ENCODE data around the gene TRDN.
"Not testable (repeated sequence)": the region's sequence is repeated elsewhere in the genome, so short reads cannot be mapped to it uniquely, and the experiment has no call there.

TRDN gene

DNA sequence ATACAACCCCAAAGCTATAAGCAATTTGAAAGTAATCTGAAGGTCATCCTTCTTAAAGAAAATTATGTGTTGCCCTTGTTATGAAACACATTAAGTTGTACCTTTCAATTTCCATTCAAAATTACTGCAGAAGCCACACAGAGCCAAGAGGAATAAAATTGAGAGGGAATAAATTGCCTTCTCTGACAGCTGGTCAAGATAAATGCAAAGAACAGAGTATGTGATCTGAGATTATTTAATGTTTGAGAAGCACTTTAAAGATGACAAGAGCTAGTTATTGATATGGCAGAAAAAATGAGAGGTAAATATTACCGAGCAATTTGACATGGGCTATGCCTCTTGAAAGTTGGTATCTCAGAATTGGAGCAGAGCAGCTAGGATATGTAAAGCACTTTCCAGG is 61.6 kb downstream of the TRDN start:
- in situ Hi-C loops (cut with HindIII; ENCODE audit: low pct_ligation_motif_present, low pct_unique_long_range_greater_than_20kb, low sequenced_read_pairs) = no loop called here
- DNase-seq = no peak

DNA sequence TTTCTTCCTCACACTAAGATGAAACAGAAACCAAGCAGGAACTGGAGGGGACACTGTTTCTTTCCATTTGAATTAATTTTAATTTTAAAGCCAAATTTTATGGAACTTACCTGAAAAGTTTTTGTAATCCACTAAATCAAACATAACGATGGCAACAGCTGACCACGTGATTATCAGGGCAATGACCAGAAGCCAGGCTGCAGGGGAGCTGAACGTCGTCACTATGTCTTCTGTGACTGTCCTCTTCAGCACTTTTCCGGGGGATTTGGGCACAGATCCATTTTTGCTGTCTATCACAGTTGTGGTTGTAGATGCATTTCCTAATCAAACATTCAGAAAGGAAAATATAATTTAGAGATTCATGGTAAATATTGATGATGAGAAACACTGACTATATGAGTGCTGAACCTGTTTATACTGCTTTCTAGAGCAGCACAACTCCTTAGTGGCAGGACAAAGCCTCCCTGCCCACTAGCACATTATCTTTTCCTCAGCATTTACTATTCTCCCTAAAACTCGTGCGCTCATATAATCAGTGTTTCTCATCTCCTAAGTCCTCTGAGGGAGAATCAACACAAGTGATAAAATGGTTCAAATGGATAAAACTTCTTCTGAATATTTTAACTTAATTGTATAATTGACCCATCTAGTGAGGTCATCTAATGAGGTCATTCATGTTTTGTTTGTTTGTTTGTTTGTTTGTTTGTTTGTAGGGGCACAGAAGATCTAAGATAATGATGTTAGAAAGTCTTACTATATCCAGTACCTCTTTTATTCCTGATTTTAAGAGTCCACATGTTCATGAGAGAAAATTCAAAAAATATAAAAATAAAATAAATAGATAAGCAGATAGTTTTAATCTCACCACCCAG is 65.7 kb downstream of the TRDN start:
- DNase-seq = no peak
- in situ Hi-C loops (cut with HindIII; ENCODE audit: low pct_ligation_motif_present, low pct_unique_long_range_greater_than_20kb, low sequenced_read_pairs) = no loop called here

DNA sequence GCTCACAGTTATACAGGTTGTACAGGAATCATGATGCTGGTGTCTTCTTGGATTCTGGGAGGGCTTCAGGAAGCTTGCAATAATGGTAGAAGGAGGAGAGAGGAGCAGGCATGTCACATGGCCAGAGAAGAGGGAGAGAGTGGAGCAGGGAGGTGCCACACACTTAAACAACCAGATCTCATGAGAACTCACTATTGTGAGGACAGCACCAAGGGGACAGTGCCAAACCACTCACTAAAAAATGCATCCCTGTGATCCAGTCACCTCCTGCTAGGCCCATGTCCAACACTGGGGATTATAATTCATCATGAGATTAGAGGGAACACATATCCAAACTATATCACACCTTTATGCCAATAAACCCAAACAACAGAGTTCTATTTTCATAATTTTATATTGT is 67.2 kb downstream of the TRDN start:
- DNase-seq = no peak
- in situ Hi-C loops (cut with HindIII; ENCODE audit: low pct_ligation_motif_present, low pct_unique_long_range_greater_than_20kb, low sequenced_read_pairs) = no loop called here

DNA sequence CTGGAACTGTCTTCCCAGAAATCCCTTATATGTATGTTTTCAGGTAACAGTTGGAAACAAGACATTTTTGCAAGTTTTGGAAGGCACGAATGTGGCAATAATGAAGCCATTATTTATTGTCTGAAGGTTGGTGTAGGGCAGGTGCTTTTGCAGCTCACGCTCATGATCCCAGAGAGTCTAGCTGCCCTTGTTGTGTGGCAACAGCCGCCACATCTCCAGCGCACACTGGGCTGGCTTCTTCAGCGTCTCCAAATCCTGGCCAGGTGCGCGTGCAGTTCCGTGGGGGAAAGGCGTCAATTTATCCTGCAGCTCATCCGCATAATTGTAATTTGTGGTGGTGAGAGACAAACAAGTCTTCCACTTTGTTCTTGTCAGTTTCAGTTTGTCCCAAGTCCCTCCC is 71.2 kb downstream of the TRDN start:
- DNase-seq = no peak
- in situ Hi-C loops (cut with HindIII; ENCODE audit: low pct_ligation_motif_present, low pct_unique_long_range_greater_than_20kb, low sequenced_read_pairs) = no loop called here

DNA sequence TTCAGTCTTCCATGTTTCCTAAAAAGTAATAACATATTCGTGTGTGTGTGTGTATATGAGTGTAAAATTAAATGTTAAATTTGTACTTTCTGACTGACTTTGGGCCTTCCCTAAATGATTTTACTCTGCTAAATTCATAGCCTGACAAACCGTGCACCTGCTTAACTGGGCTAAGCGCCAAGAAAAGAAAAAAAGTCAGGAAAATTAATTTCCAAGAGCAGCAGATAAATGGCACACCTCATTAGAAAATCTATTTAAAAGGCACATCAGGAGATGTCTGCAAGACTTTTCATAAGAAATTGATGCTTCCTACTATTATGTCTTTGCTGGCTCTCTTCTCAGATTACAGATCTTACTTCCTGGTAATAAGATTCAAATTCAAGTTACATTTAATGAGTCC is 72.4 kb downstream of the TRDN start:
- DNase-seq = no peak

DNA sequence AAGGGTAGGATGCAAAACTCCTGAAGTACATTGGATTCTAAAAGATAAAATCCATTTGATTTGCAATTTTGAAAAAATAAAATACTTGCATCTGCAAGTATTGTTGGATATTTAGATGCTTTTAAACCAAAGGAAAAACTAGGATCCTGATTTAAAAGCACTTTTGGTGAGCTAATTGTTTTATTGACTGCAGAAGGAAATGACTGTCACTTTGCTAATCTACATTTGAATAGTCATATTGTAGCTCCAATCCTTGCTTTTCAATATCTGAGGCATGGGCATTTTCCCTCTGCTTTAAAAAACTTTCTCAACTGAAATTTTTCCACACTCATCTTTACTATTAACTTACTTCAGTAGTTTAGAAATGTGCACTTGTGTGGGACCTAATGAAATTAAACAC is 74.1 kb downstream of the TRDN start:
- in situ Hi-C loops (cut with HindIII; ENCODE audit: low pct_ligation_motif_present, low pct_unique_long_range_greater_than_20kb, low sequenced_read_pairs) = no loop called here
- DNase-seq = no peak

More for the DNA sequence above, 72.4 kb downstream of the TRDN start:
- in situ Hi-C loops (cut with HindIII; ENCODE audit: low pct_ligation_motif_present, low pct_unique_long_range_greater_than_20kb, low sequenced_read_pairs) = no loop called here

DNA sequence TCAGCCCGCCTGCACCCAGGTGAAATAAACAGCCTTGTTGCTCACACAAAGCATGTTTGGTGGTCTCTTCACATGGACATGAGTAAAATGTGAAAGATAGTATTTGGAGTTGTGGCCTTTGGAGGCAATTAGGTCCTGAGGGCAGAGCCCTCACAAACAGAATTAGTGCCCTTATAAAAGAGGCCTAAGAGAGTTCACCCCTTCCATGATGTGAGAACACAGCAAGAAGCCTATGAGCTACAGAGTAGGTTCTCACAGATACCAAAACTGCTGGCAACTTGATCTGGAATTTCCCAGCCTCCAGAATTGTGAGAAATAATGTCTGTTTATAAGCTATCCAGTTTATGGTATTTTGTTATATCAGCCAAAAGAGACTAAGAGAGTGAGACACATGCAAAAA is 74.5 kb downstream of the TRDN start:
- no peak for DNase-seq
- in situ Hi-C loops (cut with HindIII; ENCODE audit: low pct_ligation_motif_present, low pct_unique_long_range_greater_than_20kb, low sequenced_read_pairs) = no loop called here

DNA sequence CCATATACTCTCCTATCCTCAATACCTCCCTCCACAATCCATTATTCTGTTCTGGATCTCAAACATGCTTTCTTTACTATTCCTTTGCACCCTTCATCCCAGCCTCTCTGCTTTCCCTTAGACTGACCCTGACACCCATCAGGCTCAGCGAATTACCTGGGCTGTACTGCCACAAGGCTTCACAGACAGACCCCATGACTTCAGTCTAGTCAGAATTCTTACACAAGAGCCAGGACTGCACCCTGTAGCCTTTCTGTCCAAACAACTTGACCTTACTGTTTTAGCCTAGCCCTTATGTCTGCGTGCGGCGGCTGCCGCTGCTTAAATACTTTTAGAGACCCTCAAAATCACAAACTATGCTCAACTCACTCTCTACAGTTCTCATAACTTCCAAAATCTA is 76.9 kb downstream of the TRDN start:
- DNase-seq; in situ Hi-C loops (cut with HindIII; ENCODE audit: low pct_ligation_motif_present, low pct_unique_long_range_greater_than_20kb, low sequenced_read_pairs): not testable (repeated sequence)

DNA sequence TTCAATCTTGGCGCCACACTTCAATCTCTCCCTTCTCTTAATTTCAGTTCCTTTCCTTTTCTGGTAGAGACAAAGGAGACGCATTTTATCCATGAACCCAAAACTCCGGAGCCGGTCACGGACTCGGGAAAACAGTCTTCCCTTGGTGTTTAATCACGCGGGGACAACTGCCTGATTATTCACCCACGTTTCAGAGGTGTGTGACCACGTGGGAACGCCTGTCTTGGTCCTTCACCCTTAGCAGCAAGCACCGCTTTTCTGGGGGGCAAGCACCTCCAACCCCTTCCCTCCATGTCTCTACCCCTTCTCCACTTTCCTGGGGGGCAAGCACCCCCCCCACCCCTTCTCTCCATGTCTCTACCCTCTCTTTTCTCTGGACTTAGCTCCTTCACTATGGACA is 79.3 kb downstream of the TRDN start:
- DNase-seq; in situ Hi-C loops (cut with HindIII; ENCODE audit: low pct_ligation_motif_present, low pct_unique_long_range_greater_than_20kb, low sequenced_read_pairs): not testable (repeated sequence)

DNA sequence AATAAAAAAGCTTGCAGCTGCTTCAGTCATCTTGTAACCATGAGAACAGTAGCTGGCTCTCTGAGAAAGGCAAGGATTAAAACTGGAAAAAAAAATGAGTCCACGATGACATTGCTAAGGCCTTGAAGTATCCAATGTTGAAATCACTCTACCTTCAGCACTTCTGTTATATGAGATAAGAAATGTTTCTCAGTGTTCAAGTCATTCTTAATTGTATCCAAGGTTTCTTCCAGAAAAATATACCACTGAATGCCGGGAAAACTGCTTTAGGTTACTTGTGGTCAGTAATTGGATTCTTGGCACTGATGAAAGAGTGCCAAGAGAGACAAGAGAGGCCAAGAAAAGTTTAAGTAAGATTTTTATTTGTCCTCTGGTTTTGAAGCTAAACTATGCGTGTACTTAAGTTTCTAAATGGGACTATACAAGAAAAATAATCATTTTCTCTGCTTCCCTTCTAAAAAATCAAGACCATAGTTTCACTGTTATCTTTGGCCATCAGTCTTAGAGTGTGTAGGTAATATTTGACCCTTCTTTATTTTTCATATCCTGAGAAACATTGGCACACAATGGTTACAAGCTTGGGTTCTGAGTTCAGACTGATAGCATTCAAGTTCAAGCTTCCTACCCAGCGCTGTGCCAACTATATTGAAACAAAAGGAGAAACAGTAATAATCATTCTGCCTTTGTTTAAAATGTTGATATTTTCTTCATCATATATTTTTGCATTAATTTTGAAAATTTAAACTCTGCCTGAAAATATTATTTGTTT is 84.6 kb downstream of the TRDN start:
- in situ Hi-C loops (cut with HindIII; ENCODE audit: low pct_ligation_motif_present, low pct_unique_long_range_greater_than_20kb, low sequenced_read_pairs) = no loop called here
- DNase-seq = no peak

DNA sequence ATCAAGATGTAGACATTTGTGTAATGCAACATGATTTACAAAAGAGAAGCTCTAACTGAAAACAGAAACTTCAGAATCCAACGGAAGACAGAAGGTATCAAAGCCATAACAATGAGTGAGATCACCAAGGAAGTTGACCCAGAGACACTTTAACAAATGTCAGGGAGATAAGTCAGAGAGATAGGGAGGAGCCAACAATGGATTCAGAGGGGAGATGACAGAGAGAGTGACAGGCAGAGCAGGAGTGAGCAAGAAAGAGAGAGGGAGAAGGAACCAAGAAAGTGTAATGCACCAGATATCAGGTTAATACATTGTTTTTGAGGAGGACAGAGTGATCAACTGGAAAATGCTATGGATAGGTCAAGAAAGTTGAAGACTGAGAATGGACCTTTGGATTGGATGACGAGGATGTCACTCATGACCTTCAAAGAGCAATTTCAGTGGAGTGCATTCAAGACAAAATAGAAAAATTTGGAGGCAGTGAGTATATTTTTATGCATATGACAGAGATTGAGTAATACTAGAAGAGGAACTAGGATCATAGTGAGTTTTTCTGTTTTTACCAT is 86.6 kb downstream of the TRDN start:
- DNase-seq = no peak
- in situ Hi-C loops (cut with HindIII; ENCODE audit: low pct_ligation_motif_present, low pct_unique_long_range_greater_than_20kb, low sequenced_read_pairs) = no loop called here

DNA sequence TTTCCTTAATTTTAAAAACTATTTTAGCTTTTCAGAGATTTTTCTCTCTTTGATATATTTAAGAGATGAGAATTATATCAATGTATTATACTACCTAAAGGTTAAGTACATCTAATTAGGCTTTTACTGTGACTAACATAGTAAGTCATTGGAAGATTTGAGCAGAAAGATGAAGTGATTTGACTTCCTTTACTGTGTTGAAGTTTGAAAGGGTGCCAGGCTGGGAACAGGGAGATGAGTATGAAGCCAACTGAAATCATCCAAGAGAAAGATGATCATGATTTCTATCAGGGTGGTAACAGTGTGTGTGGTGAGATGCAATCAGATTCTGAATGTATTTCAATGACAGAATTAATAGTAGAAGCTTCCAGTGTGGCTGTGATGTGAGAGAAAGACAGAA is 87.3 kb downstream of the TRDN start:
- in situ Hi-C loops (cut with HindIII; ENCODE audit: low pct_ligation_motif_present, low pct_unique_long_range_greater_than_20kb, low sequenced_read_pairs) = no loop called here
- DNase-seq = no peak

DNA sequence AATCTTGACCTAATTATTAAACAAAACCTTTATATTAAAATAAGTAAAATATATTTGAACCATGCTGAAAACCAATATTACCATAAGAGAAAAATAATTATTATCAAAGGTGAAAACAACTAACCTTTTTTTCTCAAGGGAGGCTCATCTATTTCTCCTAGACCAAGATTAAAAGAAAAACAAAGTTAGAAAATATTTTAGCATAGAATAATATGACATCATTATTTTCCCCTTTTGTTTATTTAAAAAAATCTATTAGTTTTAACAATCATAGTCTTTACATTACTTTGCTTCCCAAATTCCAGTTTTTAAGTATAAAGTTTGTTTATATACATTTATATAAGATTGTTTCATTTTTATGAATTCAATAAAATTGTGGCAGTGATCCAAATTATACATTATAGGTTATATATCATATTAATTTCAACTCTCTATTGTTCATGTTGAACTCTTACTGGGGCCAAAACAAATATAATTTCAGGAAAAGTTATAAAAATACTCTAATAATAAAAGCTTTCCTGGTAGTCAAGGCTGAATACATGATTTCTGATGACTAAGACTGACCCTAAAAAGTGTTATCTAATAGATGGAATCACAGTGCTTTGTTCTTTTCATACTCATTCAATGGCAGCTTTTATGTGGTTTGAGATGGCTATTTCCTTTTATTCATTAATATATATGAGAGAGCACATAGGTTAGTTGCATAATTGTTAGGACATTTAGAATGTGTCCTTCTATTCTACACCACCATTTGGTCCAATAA is 89.4 kb downstream of the TRDN start:
- in situ Hi-C loops (cut with HindIII; ENCODE audit: low pct_ligation_motif_present, low pct_unique_long_range_greater_than_20kb, low sequenced_read_pairs) = no loop called here
- no peak for DNase-seq

DNA sequence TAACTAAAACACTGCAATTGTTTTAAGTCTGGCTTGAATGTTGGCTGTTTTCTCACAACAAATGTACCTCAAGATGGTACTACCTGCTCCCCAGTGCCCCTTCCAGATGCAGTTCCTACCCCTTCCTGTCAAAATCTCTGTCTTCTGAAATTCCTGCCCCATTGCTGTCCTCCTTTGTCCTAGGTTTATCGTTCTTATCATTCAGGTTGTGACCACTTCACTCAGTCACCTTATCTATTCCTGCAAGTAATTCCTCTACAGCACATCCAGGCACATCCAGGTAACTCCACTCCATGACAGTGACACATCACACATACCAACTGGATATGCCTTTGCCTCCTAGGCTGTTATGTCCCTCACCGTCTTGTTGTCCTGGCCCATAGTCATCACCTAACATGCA is 90.2 kb downstream of the TRDN start:
- in situ Hi-C loops (cut with HindIII; ENCODE audit: low pct_ligation_motif_present, low pct_unique_long_range_greater_than_20kb, low sequenced_read_pairs) = no loop called here
- no peak for DNase-seq

DNA sequence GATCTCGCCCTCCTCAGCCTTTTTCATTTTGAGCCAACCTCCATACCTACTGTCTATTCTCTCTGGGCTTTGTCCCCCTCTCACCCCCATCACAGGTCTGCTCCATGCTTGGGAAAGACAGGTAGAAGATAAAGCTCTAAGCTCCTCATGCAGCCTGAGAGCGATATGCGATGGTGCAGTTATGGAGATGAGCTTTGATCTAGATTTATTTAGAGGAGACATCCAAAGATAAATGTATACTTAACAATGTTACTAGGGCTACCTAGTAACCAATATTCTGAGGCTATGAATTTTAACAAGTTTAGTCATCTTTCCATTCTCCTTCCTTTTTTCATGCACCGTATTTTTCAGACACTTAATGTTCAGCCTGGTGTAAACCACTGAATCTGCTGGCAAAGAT is 95.3 kb downstream of the TRDN start:
- DNase-seq = no peak
- in situ Hi-C loops (cut with HindIII; ENCODE audit: low pct_ligation_motif_present, low pct_unique_long_range_greater_than_20kb, low sequenced_read_pairs) = no loop called here

DNA sequence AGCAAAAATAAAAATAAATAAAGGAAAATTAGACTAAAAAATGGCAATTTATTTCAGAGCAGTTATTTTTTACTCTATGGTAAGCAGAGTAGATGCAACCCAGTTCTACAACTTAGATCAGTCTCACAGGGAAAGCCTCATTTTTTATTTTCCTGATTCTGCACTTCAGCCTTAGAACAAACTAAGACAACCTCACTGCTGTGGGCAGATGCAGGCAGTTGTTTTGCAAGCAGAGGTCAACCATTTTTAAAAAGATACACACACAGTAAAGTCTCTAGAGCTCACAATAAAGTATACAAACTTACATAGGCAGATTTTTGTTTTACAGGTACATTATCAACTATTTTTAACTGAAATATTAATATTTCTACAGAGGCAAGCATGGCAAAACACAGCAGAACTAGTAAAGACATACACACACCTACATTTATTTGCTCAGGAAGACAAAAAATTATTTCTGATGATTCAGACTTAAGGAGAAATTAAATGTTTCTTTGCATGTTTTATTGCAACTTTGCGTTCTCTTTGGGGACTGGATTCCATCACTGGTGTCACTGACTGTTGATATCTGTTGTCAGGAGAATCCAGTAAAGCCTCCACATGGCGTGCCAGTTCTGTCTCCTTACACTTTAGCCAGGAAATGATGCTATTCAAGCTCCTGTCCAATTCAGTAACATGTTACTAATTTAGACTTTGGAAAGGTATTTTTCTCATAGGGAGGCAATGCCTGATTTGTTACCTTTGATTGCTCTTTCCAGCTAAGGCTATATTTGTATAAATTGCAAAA is 102.7 kb downstream of the TRDN start:
- in situ Hi-C loops (cut with HindIII; ENCODE audit: low pct_ligation_motif_present, low pct_unique_long_range_greater_than_20kb, low sequenced_read_pairs) = no loop called here
- DNase-seq = no peak

DNA sequence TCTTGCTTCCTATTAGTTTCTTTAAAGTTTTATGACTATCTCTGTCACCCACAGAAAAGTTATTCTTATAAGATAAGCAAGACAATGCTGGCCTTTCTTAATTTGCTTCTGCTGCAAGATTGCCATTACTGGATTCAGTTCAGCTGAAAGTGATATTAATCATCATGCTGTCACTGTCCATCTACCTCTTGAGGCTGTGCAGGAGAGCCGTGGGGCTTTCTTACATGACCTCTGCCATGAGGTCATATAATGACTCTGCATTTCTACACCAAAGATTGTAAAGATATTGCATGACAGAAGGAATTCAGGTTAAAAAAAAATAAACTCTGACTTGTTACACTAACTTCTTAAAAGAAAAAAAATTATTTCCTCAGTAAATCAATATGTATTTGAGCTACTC is 106.9 kb downstream of the TRDN start:
- peak; percentile 11 for DNase-seq
- in situ Hi-C loops (cut with HindIII; ENCODE audit: low pct_ligation_motif_present, low pct_unique_long_range_greater_than_20kb, low sequenced_read_pairs) = no loop called here

DNA sequence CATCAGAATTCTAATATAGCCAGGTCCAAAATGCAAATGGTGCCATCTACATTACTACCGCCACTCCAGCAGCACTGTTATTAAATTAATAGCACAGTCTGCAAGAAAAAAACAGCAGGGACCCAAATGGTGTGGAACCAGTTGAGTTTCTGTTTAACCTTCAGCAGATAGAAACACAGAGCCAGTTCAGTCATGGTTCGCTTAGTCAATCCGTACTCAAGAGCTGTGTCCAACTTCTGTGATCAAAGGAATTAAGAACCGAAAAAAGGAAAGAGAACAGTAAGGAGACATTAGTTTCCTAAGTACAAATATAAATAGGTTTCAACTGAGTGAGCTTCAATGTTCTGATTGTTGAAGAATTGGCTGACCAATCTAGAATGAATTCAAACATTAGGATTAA is 107.7 kb downstream of the TRDN start:
- DNase-seq = peak; percentile 5
- in situ Hi-C loops (cut with HindIII; ENCODE audit: low pct_ligation_motif_present, low pct_unique_long_range_greater_than_20kb, low sequenced_read_pairs) = no loop called here
